T47D (cell line): ENCODE data around the gene DMPK.
"Not testable (repeated sequence)": the region's sequence is repeated elsewhere in the genome, so short reads cannot be mapped to it uniquely, and the experiment has no call there.

Source experiments
- DNase-seq, 2 experiments: peaks; one replicate each; pipeline versions ENCODE4 v3.0.0 to v3.0.0-alpha.2; 2011 to 2012; ENCODE audit warnings: low read depth in 1 of 2, low spot score in 1 of 2
- JUND ChIP-seq: IDR thresholded peaks from 2 replicates; pipeline ENCODE4 v1.6.1; 2012; ENCODE audit warnings: low read depth
- in situ Hi-C: cut with HindIII; loops from 2 replicates; pipeline ENCODE4 v1.10.0; 2016; ENCODE audit warnings: low sequenced_read_pairs, low pct_unique_long_range_greater_than_20kb

Gene DMPK

GRCh38 chr19:45757695-45758094, 24.6 kb downstream of the DMPK start:
- TF ChIP-seq JUND = no peak
- DNase-seq = no peak
- in situ Hi-C loops = no loop called here

- in situ Hi-C loops = no loop called here
- no peak for DNase-seq
- no peak for TF ChIP-seq JUND
These were observed 28.0 kb downstream of the DMPK start for GRCh38 chr19:45754323-45754722.

- no peak for TF ChIP-seq JUND
- in situ Hi-C loops = no loop called here
- DNase-seq = peak in 1 of 2 experiments; percentile 32
These were observed 28.7 kb downstream of the DMPK start for GRCh38 chr19:45753548-45753947.

- TF ChIP-seq JUND = no peak
- DNase-seq = no peak
- in situ Hi-C loops = no loop called here
These were observed 29.7 kb downstream of the DMPK start for GRCh38 chr19:45752639-45753038.

- in situ Hi-C loops, DNase-seq: not testable (repeated sequence)
These were observed 30.8 kb downstream of the DMPK start for GRCh38 chr19:45751483-45751882.

- DNase-seq = no peak
- TF ChIP-seq JUND = no peak
- in situ Hi-C loops = no loop called here
These were observed 34.8 kb downstream of the DMPK start for GRCh38 chr19:45747513-45747912.

GRCh38 chr19:45746866-45747265, 35.4 kb downstream of the DMPK start:
- no peak for DNase-seq
- in situ Hi-C loops = no loop called here
- no peak for TF ChIP-seq JUND

GRCh38 chr19:45745606-45746005, 36.7 kb downstream of the DMPK start:
- no peak for TF ChIP-seq JUND
- in situ Hi-C loops = no loop called here
- DNase-seq = peak in 1 of 2 experiments; percentile 13

GRCh38 chr19:45742969-45743368, 39.3 kb downstream of the DMPK start:
- TF ChIP-seq JUND = no peak
- in situ Hi-C loops = no loop called here
- DNase-seq = peak in 1 of 2 experiments; percentile 76

GRCh38 chr19:45739498-45740439, 42.5 kb downstream of the DMPK start:
- no peak for TF ChIP-seq JUND
- in situ Hi-C loops = no loop called here
- DNase-seq = no peak

- in situ Hi-C loops = no loop called here
- DNase-seq = no peak
- no peak for TF ChIP-seq JUND
These were observed 49.0 kb downstream of the DMPK start, which contains the start of gene MEIOSIN for GRCh38 chr19:45733160-45733810. Gene MEIOSIN, plus strand, starts transcription at chr19:45733439. Its CDS starts 1,938 bp downstream, at chr19:45735377.

GRCh38 chr19:45730368-45731288, 51.7 kb downstream of the DMPK start, which contains the start of gene FBXO46:
Gene FBXO46, minus strand, starts transcription at chr19:45730896. Its CDS starts 17,401 bp downstream, at chr19:45713495.
- in situ Hi-C loops = no loop called here
- no peak for TF ChIP-seq JUND
- peak; percentile 80 to 97 for DNase-seq
